NT2/D1 (cell line): ENCODE results near the gene ZNF823.
"Not testable (repeated sequence)": the region's sequence is repeated elsewhere in the genome, so short reads cannot be mapped to it uniquely, and the experiment has no call there.

Experiments used
- DNase-seq: peaks from one replicate; pipeline ENCODE4 v3.0.0-alpha.2; 2011; ENCODE audit warnings: low read depth, low spot score
- H3K27me3 ChIP-seq: 2 replicates; pipeline ENCODE4 v1.6.0; 2011; ENCODE audit warnings: mild to moderate bottlenecking; ENCODE audit not compliant: insufficient read length, insufficient read depth
- H3K36me3 ChIP-seq: 2 replicates; pipeline ENCODE4 v1.6.1; 2011; ENCODE audit warnings: mild to moderate bottlenecking, low read length, mixed read lengths; ENCODE audit not compliant: insufficient read depth, insufficient read length
- H3K4me1 ChIP-seq: 2 replicates; pipeline ENCODE4 v1.5.1; 2011; ENCODE audit not compliant: insufficient read depth, insufficient read length
- H3K4me3 ChIP-seq: 2 replicates; pipeline ENCODE4 v1.5.1; 2011; ENCODE audit warnings: low read depth; ENCODE audit not compliant: insufficient read length
- H3K9ac ChIP-seq: 2 replicates; pipeline ENCODE4 v1.6.0; 2011; ENCODE audit warnings: low read depth; ENCODE audit not compliant: insufficient read length
- H3K9me3 ChIP-seq: 2 replicates; pipeline ENCODE4 v1.5.1; 2011; ENCODE audit warnings: mild to moderate bottlenecking, low read length; ENCODE audit not compliant: insufficient read depth
- SUZ12 ChIP-seq: IDR thresholded peaks from 2 replicates; pipeline ENCODE4 v1.6.1; 2011; ENCODE audit not compliant: insufficient read length, insufficient read depth; ENCODE audit errors: extremely low read depth
- YY1 ChIP-seq: IDR thresholded peaks from 2 replicates; pipeline ENCODE4 v1.6.1; 2011; ENCODE audit not compliant: insufficient read length, insufficient read depth
- ZNF274 ChIP-seq: IDR thresholded peaks from 2 replicates; pipeline ENCODE4 v1.6.1; 2011; ENCODE audit warnings: mild to moderate bottlenecking, low read depth, low read length

The ZNF823 gene

DNA sequence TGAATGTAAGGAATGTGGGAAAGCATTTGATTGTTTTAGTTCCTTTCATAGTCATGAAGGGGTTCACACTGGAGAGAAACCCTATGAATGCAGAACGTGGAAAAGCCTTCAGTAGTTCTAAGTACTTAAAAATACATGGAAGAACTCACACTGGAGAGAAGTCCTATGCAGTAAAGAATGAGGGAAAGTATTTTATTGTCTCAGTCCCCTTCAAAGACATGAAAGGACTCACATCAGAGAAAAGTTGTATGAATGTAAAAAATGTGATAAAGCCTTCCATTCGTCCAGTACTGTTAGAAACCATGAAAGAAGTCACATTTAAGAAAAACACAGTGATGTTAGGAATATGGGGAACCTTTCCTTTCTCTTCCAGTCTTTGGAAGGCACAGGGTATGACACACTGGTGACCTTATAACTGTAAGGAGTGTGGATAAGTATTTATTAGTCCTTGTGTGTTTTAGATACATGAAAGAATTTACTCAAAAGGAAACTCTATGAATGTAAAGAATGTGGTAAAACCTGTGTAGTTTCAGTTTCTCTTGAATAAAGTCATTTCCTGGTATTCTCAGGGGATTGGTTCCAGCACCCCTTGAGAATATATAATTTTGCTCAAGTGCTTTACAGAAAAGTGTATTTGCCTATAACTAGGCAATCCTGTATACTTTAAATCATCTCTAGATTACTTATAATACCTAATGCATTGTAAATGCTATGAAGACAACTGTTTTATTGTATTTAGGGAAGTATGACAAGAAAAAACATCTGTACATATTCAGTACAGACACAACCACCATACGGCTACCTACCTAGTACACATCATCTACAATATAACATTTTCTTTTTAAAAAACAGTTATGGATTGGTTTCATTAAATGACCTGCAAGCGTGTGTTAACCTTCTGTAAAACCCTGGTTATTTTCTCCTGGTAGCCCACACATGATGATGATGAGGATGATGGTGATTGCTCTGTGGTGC is 52.8 kb downstream of the ZNF823 start:
- Histone ChIP-seq H3K36me3 (peaks cover 45% of the 10 kb centered on the region), H3K9ac (no peak overlapping the region), H3K9me3 (peaks cover 89% of the 10 kb centered on the region), H3K4me3 (no peak overlapping the region), H3K27me3 (no peaks in the 10 kb centered on the region), H3K4me1 (no peaks in the 10 kb centered on the region)
- no peak for DNase-seq
- TF ChIP-seq ZNF274 = no peak
- TF ChIP-seq SUZ12 = no peak
- no peak for TF ChIP-seq YY1

DNA sequence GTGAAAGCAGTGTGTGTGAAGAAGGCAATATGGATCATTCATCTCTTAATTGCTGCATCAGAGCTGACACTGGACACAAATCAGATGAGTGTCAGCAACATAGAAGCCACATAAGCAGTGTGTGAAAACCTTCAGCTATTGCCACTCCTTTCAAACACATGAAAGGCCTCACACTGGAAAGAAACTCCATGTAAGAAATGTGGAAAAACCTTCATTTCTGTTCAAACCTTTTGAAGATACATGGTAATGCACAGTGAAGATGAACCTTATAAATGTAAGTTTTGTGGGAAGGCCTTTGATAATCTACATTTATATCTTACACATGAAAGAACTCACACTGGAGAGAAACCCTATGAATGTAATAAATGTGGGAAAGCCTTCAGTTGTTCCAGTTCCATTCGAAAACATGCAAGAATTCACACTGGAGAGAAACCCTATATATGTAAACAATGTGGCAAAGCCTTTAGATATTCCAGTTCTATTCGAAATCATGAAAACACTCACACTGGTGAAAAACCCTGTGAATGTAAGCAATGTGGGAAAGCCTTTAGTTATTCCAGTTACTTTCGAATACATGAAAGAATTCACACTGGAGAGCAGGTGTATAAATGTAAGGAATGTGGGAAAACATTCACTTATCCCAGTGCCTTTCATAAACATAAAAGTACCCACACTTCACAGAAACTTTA is 53.6 kb downstream of the ZNF823 start:
- Histone ChIP-seq H3K36me3 (peaks cover 44% of the 10 kb centered on the region), H3K9me3 (peaks cover 98% of the 10 kb centered on the region), H3K27me3 (no peaks in the 10 kb centered on the region)

DNA sequence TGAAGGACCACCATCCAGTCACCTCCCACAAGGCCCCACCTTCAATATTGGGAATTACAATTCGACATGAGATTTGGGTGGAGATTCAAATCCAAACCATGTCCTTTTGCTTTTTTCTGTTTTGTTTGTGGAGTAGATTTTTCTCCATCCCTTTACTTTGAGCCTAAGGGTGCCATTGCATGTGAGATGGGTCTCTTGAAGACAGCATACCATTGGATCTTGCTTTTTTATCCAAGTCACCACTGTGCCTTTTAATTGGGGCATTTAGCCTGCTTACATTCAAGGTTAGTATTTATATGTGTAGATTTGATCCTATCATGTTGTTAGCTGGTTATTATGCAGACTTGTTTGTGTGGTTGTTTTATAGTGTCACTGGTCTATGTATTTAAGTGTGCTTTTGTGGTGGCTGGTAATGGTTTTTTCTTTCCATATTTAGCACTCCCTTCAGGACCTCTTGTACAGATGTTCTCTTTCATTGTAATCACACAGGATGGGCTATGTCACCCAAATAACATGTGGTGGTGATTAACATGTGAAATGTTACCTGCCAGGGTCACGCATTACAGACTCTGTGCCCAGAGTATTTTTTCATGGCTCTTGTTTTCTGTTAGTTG is 58.0 kb downstream of the ZNF823 start:
- no peaks in the 10 kb centered on the region for H3K27me3 ChIP-seq
- H3K36me3 ChIP-seq = peaks cover 38% of the 10 kb centered on the region
- DNase-seq = no peak
- TF ChIP-seq SUZ12 (no peak), ZNF274 (no peak), YY1 (no peak)
- H3K9ac ChIP-seq = no peak overlapping the region
- H3K9me3 ChIP-seq = peaks cover 92% of the 10 kb centered on the region
- H3K4me1 ChIP-seq = no peaks in the 10 kb centered on the region
- no peak overlapping the region for H3K4me3 ChIP-seq

More for the DNA sequence above, 53.6 kb downstream of the ZNF823 start:
- H3K4me3 ChIP-seq = no peak overlapping the region
- TF ChIP-seq SUZ12 (no peak), YY1 (no peak), ZNF274 (no peak)
- no peak overlapping the region for H3K9ac ChIP-seq
- DNase-seq = no peak
- H3K4me1 ChIP-seq = no peaks in the 10 kb centered on the region

DNA sequence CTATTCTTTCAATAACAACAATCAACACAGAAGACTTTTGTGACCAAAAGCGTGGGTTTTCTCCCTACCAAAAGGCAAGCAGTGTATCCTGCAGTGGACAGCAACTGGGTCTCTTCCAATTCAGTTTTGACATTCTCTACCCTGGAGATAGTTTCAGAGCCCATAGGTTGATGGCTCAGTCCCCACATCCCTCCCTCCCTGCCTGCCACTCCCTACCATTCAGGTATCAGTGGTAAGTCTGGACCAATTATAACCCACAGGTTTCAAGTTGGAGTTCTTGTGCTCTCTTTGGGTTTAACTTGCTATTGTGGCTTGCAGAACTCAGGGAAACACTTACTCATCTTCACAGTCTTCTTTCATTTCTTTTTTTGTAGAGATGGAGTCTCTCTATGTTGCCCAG is 60.2 kb downstream of the ZNF823 start:
- H3K36me3 ChIP-seq = peaks cover 32% of the 10 kb centered on the region
- peaks cover 2% of the 10 kb centered on the region for H3K4me1 ChIP-seq
- no peaks in the 10 kb centered on the region for H3K27me3 ChIP-seq
- no peak overlapping the region for H3K9ac ChIP-seq
- TF ChIP-seq YY1 = no peak
- TF ChIP-seq ZNF274 = no peak
- no peak for TF ChIP-seq SUZ12
- DNase-seq = no peak
- peaks cover 69% of the 10 kb centered on the region for H3K9me3 ChIP-seq
- H3K4me3 ChIP-seq = no peak overlapping the region

DNA sequence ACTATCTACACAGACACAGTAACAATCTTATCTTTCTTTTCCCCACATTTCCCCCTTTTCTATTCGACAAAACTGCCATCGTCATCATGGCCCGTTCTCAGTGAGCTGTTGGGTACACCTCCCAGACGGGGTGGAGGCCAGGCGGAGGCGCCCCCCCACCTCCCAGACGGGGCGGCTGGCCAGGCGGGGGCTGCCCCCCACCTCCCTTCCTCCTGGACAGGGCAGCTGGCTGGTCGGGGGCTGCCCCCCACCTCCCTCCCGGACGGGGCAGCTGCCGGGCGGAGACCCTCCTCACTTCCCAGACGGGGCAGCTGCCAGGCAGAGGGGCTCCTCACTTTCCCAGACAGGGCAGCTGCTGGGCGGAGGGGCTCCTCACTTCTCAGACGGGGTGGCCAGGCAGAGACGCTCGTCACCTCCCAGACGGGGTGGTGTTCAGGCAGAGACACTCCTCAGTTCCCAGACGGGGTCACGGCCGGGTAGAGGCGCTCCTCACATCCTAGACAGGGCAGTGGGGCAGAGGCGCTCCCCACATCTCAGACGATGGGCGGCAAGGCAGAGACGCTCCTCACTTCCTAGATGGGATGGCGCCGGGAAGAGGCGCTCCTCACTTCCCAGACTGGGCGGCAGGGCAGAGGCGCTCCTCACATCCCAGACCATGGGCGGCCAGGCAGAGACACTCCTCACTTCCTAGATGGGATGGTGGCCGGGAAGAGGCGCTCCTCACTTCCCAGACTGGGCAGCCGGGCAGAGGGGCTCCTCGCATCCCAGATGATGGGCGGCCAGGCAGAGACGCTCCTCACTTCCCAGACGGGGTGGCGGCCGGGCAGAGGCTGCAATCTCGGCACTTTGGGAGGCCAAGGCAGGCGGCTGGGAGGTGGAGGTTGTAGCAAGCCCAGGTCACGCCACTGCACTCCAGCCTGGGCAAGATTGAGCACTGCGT is 61.8 kb downstream of the ZNF823 start:
- H3K36me3 ChIP-seq = peaks cover 19% of the 10 kb centered on the region
- DNase-seq, H3K4me3 ChIP-seq, H3K9ac ChIP-seq, H3K27me3 ChIP-seq, H3K4me1 ChIP-seq: not testable (repeated sequence)
- H3K9me3 ChIP-seq = peaks cover 54% of the 10 kb centered on the region

DNA sequence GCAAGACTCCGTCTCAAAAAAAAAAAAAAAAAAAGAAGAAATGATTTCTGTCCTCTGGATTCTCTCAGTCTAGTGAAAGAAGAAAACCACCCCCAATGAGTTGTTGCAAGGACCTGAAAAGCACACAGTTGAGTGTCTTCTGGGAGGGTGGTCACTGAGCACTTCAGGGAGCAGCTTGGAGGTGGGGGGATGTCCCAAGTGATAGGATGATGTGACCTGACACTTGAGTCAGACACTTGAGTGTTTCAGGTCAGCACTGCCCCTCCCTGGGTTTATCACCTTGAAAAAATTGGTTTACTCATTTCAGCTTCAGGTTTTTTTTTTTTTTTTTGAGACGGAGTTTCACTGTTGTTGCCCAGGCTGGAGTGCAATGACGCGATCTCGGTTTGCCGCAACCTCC is 63.2 kb downstream of the ZNF823 start:
- no peak for DNase-seq
- peaks cover 40% of the 10 kb centered on the region for H3K9me3 ChIP-seq

More for the DNA sequence above, 63.2 kb downstream of the ZNF823 start:
- Histone ChIP-seq H3K36me3 (peaks cover 15% of the 10 kb centered on the region), H3K27me3 (no peaks in the 10 kb centered on the region), H3K4me3 (no peak overlapping the region), H3K4me1 (peaks cover 2% of the 10 kb centered on the region), H3K9ac (no peak overlapping the region)
- TF ChIP-seq SUZ12 (no peak), YY1 (no peak)
